Keratinocyte (primary cell): ENCODE measurements around the gene WNT1. TPM values are rescaled to one million over a fixed set of nuclear protein-coding genes. Genes with fewer than 3 reads are reported as not detected.

Source experiments
- DNase-seq: peaks from one replicate; pipeline ENCODE4 v3.0.0-alpha.2; 2011; ENCODE audit warnings: low read depth, missing footprints, low spot score
- FAIRE-seq: peaks from 2 replicates; lab custom pipeline; 2011; peaks lifted over from hg19 to GRCh38; lab: Jason Lieb, UNC
- H2AFZ ChIP-seq: 2 replicates; pipeline ENCODE4 v1.6.0; 2012; ENCODE audit warnings: low read length, control low read depth, inconsistent platforms; ENCODE audit not compliant: control insufficient read depth
- H3K27ac ChIP-seq: 2 replicates; pipeline ENCODE4 v1.5.1; 2011; ENCODE audit warnings: low read length; ENCODE audit not compliant: control insufficient read depth, insufficient read depth
- H3K27me3 ChIP-seq: 3 replicates; pipeline ENCODE4 v1.6.0; 2011; ENCODE audit warnings: low read length; ENCODE audit not compliant: control insufficient read depth, insufficient read depth; ENCODE audit errors: extremely low read depth
- H3K36me3 ChIP-seq, 2 experiments: 2 replicates in 1 of 2; 3 replicates in 1 of 2; pipeline ENCODE4 v1.5.1; 2011; ENCODE audit warnings: low read length in 2 of 2, mild to moderate bottlenecking in 1 of 2; ENCODE audit not compliant: control insufficient read depth in 2 of 2, insufficient read depth in 2 of 2; ENCODE audit errors: extremely low read depth in 1 of 2
- H3K4me1 ChIP-seq: 3 replicates; pipeline ENCODE4 v1.5.1; 2011; ENCODE audit warnings: low read length; ENCODE audit not compliant: control insufficient read depth, insufficient read depth; ENCODE audit errors: extremely low read depth
- H3K4me2 ChIP-seq: 3 replicates; pipeline ENCODE4 v1.6.0; 2011; ENCODE audit warnings: low read depth, low read length; ENCODE audit not compliant: control insufficient read depth, insufficient read depth; ENCODE audit errors: extremely low read depth
- H3K4me3 ChIP-seq, 3 experiments: fragments of 200-600 bp in 1 of 3; sonication (generic) in 1 of 3; 2 replicates in 2 of 3; 3 replicates in 1 of 3; pipeline ENCODE4 v1.5.1; 2011 to 2016; ENCODE audit warnings: low read length in 3 of 3, mild to moderate bottlenecking in 3 of 3, control low read depth in 2 of 3, inconsistent platforms in 1 of 3, low read depth in 1 of 3, mixed read lengths in 1 of 3, mixed run types in 1 of 3, moderate library complexity in 1 of 3; ENCODE audit not compliant: control insufficient read depth in 2 of 3, insufficient read depth in 2 of 3; ENCODE audit errors: extremely low read depth in 1 of 3
- H3K79me2 ChIP-seq: 2 replicates; pipeline ENCODE4 v1.6.0; 2012; ENCODE audit warnings: low read length; ENCODE audit not compliant: control insufficient read depth, insufficient read depth
- H3K9ac ChIP-seq: 3 replicates; pipeline ENCODE4 v1.6.0; 2011; ENCODE audit warnings: low read length; ENCODE audit not compliant: control insufficient read depth, insufficient read depth; ENCODE audit errors: extremely low read depth
- H3K9me1 ChIP-seq: 3 replicates; pipeline ENCODE4 v1.6.0; 2011; ENCODE audit warnings: low read length; ENCODE audit not compliant: control insufficient read depth, insufficient read depth; ENCODE audit errors: extremely low read depth
- H3K9me3 ChIP-seq: 2 replicates; pipeline ENCODE4 v1.5.1; 2012; ENCODE audit warnings: low read depth, low read length; ENCODE audit not compliant: control insufficient read depth
- H4K20me1 ChIP-seq: 3 replicates; pipeline ENCODE4 v1.6.0; 2011; ENCODE audit warnings: low read length; ENCODE audit not compliant: control insufficient read depth, insufficient read depth; ENCODE audit errors: extremely low read depth
- CTCF ChIP-seq, 3 experiments: IDR thresholded peaks in 1 of 3; conservative IDR thresholded peaks in 1 of 3; optimal IDR thresholded peaks in 1 of 3; 2 replicates in 2 of 3; 3 replicates in 1 of 3; pipeline versions ENCODE3 to v1.5.1; 2011; ENCODE audit warnings: low read length in 3 of 3, mild to moderate bottlenecking in 3 of 3, moderate library complexity in 2 of 3, control low read depth in 1 of 3, inconsistent platforms in 1 of 3; ENCODE audit not compliant: insufficient read depth in 2 of 3; ENCODE audit errors: extremely low read depth in 1 of 3
- EZH2 ChIP-seq: IDR thresholded peaks from one replicate; pipeline ENCODE4 v1.6.1; 2012; ENCODE audit warnings: inconsistent platforms, mild to moderate bottlenecking, low read length, moderate library complexity
- dilution Hi-C: fragments of 300-500 bp; cut with MboI; formaldehyde crosslinking; loops from one replicate; pipeline ENCODE4 v1.7.0; 2020; ENCODE audit warnings: low sequenced_read_pairs; ENCODE audit not compliant: extremely low pct_ligation_motif_present
- polyA plus RNA-seq, 5 experiments: library from polyadenylated mRNA; depleted of rRNA in 3 of 5; stranded (reverse) in 3 of 5; stranded (forward) in 1 of 5; unstranded in 1 of 5; fragments of >200 nt; gene quantifications; 1 replicate in 1 of 5; 2 replicates in 3 of 5; 3 replicates in 1 of 5; pipeline versions ENCODE4 v1.2.1 to v1.2.3, GENCODE V29; 2011 to 2012; ENCODE audit warnings: missing spikeins in 2 of 5, low read depth in 1 of 5, low replicate concordance in 1 of 5

The WNT1 gene
- polyA plus RNA-seq, 1 donor (not counting 4 experiments of a cell fraction or from before 2014, with no cell fraction given) = not detected

GRCh38 chr12:48988030-48988649 is 10.0 kb downstream of the WNT1 start:
- DNase-seq = no peak
- H3K27me3 ChIP-seq = peaks cover 37% of the 10 kb centered on the region
- dilution Hi-C loops = no loop called here
- H2AFZ ChIP-seq = no peak overlapping the region
- no peak overlapping the region for H3K9ac ChIP-seq
- H3K4me2 ChIP-seq = no peak overlapping the region
- peak; percentile 91 to 96 (median 94) for TF ChIP-seq CTCF (optimal IDR thresholded peaks at IDR 0.05 in 1 of 3, IDR thresholded peaks at IDR 0.05 in 1 of 3, conservative IDR thresholded peaks at IDR 0.05 in 1 of 3; ENCODE audit: extremely low read depth in 1 of 3, insufficient read depth in 2 of 3, low read length in 3 of 3)
- no peak for TF ChIP-seq EZH2
- no peaks in the 10 kb centered on the region for H3K4me1 ChIP-seq
- H3K27ac ChIP-seq = no peak overlapping the region
- H3K9me3 ChIP-seq = no peaks in the 10 kb centered on the region
- H3K79me2 ChIP-seq = no peaks in the 10 kb centered on the region
- no peak overlapping the region for H3K4me3 ChIP-seq
- FAIRE-seq = peak; percentile 71
- no peaks in the 10 kb centered on the region for H3K36me3 ChIP-seq
- H4K20me1 ChIP-seq = no peaks in the 10 kb centered on the region
- H3K9me1 ChIP-seq = no peaks in the 10 kb centered on the region

- no peak for TF ChIP-seq CTCF (optimal IDR thresholded peaks at IDR 0.05 in 1 of 3, IDR thresholded peaks at IDR 0.05 in 1 of 3, conservative IDR thresholded peaks at IDR 0.05 in 1 of 3; ENCODE audit: extremely low read depth in 1 of 3, insufficient read depth in 2 of 3, low read length in 3 of 3)
- DNase-seq = no peak
- no peak overlapping the region for H3K27ac ChIP-seq
- dilution Hi-C loops = no loop called here
- H3K4me3 ChIP-seq = no peak overlapping the region
- H3K36me3 ChIP-seq = no peaks in the 10 kb centered on the region
- H3K4me1 ChIP-seq = no peaks in the 10 kb centered on the region
- no peaks in the 10 kb centered on the region for H3K79me2 ChIP-seq
- H3K9ac ChIP-seq = no peak overlapping the region
- H3K4me2 ChIP-seq = no peak overlapping the region
- H3K9me3 ChIP-seq = no peaks in the 10 kb centered on the region
- no peak overlapping the region for H2AFZ ChIP-seq
- H3K9me1 ChIP-seq = no peaks in the 10 kb centered on the region
- H3K27me3 ChIP-seq = peaks cover 14% of the 10 kb centered on the region
- H4K20me1 ChIP-seq = no peaks in the 10 kb centered on the region
- FAIRE-seq = no peak
Observed at GRCh38 chr12:48990552-48990951, 12.4 kb downstream of the WNT1 start.
